ENCODE results near the gene CFAP90.

DNA sequence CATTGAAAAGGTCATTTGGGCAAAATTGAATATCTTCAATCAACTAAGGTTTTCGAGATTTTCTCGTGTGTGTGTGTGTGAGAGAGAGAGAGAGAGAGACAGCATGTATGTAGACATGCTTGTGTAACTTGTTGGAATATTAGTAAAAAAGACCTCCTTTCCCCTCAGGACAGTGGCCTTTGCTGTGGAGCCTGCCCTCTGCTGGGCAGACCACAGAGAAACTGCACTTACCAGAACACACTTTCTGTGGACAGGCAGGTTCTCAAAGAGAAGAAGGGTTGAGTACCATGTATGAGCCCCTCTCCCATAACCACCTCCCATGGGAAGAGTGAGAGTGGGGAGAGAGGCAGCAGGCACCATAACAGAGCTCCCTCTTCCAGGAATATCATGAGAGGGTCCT lies 45.6 kb downstream of the CFAP90 start:
- TF ChIP-seq, protein P1, sequence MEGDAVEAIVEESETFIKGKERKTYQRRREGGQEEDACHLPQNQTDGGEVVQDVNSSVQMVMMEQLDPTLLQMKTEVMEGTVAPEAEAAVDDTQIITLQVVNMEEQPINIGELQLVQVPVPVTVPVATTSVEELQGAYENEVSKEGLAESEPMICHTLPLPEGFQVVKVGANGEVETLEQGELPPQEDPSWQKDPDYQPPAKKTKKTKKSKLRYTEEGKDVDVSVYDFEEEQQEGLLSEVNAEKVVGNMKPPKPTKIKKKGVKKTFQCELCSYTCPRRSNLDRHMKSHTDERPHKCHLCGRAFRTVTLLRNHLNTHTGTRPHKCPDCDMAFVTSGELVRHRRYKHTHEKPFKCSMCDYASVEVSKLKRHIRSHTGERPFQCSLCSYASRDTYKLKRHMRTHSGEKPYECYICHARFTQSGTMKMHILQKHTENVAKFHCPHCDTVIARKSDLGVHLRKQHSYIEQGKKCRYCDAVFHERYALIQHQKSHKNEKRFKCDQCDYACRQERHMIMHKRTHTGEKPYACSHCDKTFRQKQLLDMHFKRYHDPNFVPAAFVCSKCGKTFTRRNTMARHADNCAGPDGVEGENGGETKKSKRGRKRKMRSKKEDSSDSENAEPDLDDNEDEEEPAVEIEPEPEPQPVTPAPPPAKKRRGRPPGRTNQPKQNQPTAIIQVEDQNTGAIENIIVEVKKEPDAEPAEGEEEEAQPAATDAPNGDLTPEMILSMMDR (IDR thresholded peaks at IDR 0.05; ENCODE audit: low read depth, low read length) = peak; percentile 18; the same call in 1 of the 2 replicates
- TF ChIP-seq EZH2phosphoT487 (IDR thresholded peaks at IDR 0.05; ENCODE audit: low read depth) = no peak

All from OCI-LY3 (cell line).